Spleen (tissue), 7 donors: ENCODE data around the gene NFIA.

ENCODE experiments used
- CTCF ChIP-seq, 11 experiments: fragments of 200-600 bp in 7 of 11; fragments of 450-650 bp in 4 of 11; sonication (generic) in 4 of 11; IDR thresholded peaks in 8 of 11; conservative IDR thresholded peaks in 3 of 11; 1 replicate in 7 of 11; 2 replicates in 4 of 11; pipeline versions ENCODE4 v1.4.0 to v1.8.0; 2016 to 2021; ENCODE audit warnings: antibody characterized with exemption in 11 of 11, inconsistent platforms in 4 of 11, mild to moderate bottlenecking in 1 of 11
- POLR2A ChIP-seq, 3 donors: fragments of 450-650 bp; IDR thresholded peaks; one replicate each; pipeline ENCODE4 v1.5.1; 2017; ENCODE audit warnings: antibody characterized with exemption in 3 of 3, mild to moderate bottlenecking in 1 of 3
- donor health status: DM: no; HTN: no; CAD: no; lungs with moderate emphysema.
- donor health status: DM: no; HTN: no; CAD: no.
- donor health status: DM: no; HTN: no; CAD: no.

DNA sequence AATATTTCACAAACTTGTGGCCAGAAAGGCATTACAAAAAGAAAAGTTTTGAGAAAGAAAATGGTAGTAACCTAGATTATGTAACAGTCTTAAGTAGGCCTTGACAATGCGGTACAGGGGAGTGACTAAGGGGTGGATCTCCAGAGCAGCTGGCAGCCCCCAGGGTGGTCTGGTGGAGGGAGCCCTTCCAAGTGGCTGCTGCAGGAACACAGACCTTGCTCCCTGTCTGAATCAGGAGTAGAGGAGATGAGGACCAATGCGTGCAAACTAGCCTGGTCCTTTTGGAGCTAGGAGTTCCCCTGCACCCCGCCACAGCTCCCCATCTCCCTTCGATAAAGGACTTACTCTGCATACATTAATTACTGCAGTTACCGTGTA lies 189.0 kb downstream of the NFIA start:
- TF ChIP-seq CTCF (IDR thresholded peaks at IDR 0.05 in 8 of 11, conservative IDR thresholded peaks at IDR 0.05 in 3 of 11): no peak
- TF ChIP-seq POLR2A (IDR thresholded peaks at IDR 0.05): no peak
